ENCODE data around the gene SPEG.

DNA sequence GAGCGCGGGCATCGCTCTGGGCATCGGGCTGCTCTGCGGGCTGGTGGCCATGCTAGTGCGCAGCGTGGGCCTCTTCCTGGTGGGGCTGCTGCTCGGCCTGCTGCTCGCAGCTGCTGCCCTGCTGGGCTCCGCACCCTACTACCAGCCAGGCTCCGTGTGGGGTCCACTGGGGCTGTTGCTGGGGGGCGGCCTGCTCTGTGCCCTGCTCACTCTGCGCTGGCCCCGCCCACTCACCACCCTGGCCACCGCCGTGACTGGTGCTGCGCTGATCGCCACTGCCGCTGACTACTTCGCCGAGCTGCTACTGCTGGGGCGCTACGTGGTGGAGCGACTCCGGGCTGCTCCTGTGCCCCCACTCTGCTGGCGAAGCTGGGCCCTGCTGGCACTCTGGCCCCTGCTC is 113.0 kb downstream of the SPEG start:
- TF ChIP-seq, protein P1, sequence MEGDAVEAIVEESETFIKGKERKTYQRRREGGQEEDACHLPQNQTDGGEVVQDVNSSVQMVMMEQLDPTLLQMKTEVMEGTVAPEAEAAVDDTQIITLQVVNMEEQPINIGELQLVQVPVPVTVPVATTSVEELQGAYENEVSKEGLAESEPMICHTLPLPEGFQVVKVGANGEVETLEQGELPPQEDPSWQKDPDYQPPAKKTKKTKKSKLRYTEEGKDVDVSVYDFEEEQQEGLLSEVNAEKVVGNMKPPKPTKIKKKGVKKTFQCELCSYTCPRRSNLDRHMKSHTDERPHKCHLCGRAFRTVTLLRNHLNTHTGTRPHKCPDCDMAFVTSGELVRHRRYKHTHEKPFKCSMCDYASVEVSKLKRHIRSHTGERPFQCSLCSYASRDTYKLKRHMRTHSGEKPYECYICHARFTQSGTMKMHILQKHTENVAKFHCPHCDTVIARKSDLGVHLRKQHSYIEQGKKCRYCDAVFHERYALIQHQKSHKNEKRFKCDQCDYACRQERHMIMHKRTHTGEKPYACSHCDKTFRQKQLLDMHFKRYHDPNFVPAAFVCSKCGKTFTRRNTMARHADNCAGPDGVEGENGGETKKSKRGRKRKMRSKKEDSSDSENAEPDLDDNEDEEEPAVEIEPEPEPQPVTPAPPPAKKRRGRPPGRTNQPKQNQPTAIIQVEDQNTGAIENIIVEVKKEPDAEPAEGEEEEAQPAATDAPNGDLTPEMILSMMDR (IDR thresholded peaks at IDR 0.05): no peak
- TF ChIP-seq POLR2A (IDR thresholded peaks at IDR 0.05): no peak

Data from prostate gland (tissue), 2 donors.